ELR (cell line): Measurements from ENCODE around the gene OPALIN.

Source experiments
- DNase-seq: peaks from one replicate; pipeline ENCODE4 v3.0.0-alpha.2; 2015; ENCODE audit warnings: low read depth

The OPALIN gene

GRCh38 chr10:96374004-96374403 is 15.2 kb upstream of the OPALIN start:
- no peak for DNase-seq

- DNase-seq, result no peak
These were observed 12.6 kb upstream of the OPALIN start for GRCh38 chr10:96371356-96371755.

- peak; percentile 61 for DNase-seq
These were observed 11.9 kb upstream of the OPALIN start for GRCh38 chr10:96370584-96371157.

- no peak for DNase-seq
These were observed 11.2 kb upstream of the OPALIN start for GRCh38 chr10:96369890-96370583.

- DNase-seq, result no peak
These were observed 10.2 kb upstream of the OPALIN start for GRCh38 chr10:96368971-96369370.

GRCh38 chr10:96367470-96367869 is 8.7 kb upstream of the OPALIN start:
- no peak for DNase-seq

- peak; percentile 55 for DNase-seq
These were observed 7.7 kb upstream of the OPALIN start for GRCh38 chr10:96366508-96366907.

GRCh38 chr10:96365571-96365970 is 6.8 kb upstream of the OPALIN start:
- DNase-seq, result no peak

- DNase-seq, result no peak
These were observed 2.0 kb upstream of the OPALIN start for GRCh38 chr10:96360766-96361165.

GRCh38 chr10:96360331-96360730 is 1.5 kb upstream of the OPALIN start:
- no peak for DNase-seq

- no peak for DNase-seq
These were observed 814 bp upstream of the OPALIN start for GRCh38 chr10:96359616-96360015.

- DNase-seq, result no peak
These were observed 1.7 kb downstream of the OPALIN start for GRCh38 chr10:96357038-96357620.

- no peak for DNase-seq
These were observed 6.2 kb downstream of the OPALIN start for GRCh38 chr10:96352582-96352981.

GRCh38 chr10:96352027-96352426 is 6.8 kb downstream of the OPALIN start:
- DNase-seq, result no peak

GRCh38 chr10:96346295-96346694 is 12.5 kb downstream of the OPALIN start:
- DNase-seq, result no peak

GRCh38 chr10:96345222-96345621 is 13.6 kb downstream of the OPALIN start:
- DNase-seq, result no peak

- no peak for DNase-seq
These were observed 14.6 kb downstream of the OPALIN start for GRCh38 chr10:96344178-96344577.

- no peak for DNase-seq
These were observed 16.4 kb downstream of the OPALIN start for GRCh38 chr10:96342402-96342801.

GRCh38 chr10:96341219-96342182 is 17.3 kb downstream of the OPALIN start:
- no peak for DNase-seq

- DNase-seq, result peak; percentile 73
These were observed 18.6 kb downstream of the OPALIN start for GRCh38 chr10:96339956-96340904.

- DNase-seq, result no peak
These were observed 19.4 kb downstream of the OPALIN start for GRCh38 chr10:96339383-96339782.
